Bronchial epithelial cell (primary cell): Measurements from ENCODE around the gene C5. TPM values are rescaled to one million over a fixed set of nuclear protein-coding genes. Genes with fewer than 3 reads are reported as not detected.

Source experiments
- DNase-seq: peaks from one replicate; pipeline ENCODE4 v3.0.0-alpha.2; 2010; ENCODE audit warnings: low read depth
- FAIRE-seq: peaks from 2 replicates; lab custom pipeline; 2011; peaks lifted over from hg19 to GRCh38; lab: Jason Lieb, UNC
- H3K27me3 ChIP-seq: 2 replicates; pipeline ENCODE4 v1.5.1; 2011; ENCODE audit warnings: low read length; ENCODE audit not compliant: control insufficient read depth, insufficient read depth
- H3K36me3 ChIP-seq: 2 replicates; pipeline ENCODE4 v1.5.1; 2011; ENCODE audit warnings: low read length; ENCODE audit not compliant: control insufficient read depth, insufficient read depth
- H3K4me3 ChIP-seq: 2 replicates; pipeline ENCODE4 v1.5.1; 2011; ENCODE audit warnings: mild to moderate bottlenecking, low read depth, low read length, control low read depth
- CTCF ChIP-seq: IDR thresholded peaks from 2 replicates; pipeline ENCODE4 v1.5.1; 2011; ENCODE audit warnings: mild to moderate bottlenecking, moderate library complexity, low read length, control low read depth, inconsistent platforms; ENCODE audit not compliant: insufficient read depth, severe bottlenecking
- total RNA-seq: library from RNA; depleted of rRNA; stranded (reverse); fragments of >200 nt; gene quantifications from 2 replicates; pipeline ENCODE4 v1.2.1, GENCODE V29; 2014

C5 gene
- total RNA-seq, 1 donor from 2014 or later = 1.3 TPM

- no peak for DNase-seq
- no peak for FAIRE-seq
- no peak overlapping the region for H3K4me3 ChIP-seq
- H3K27me3 ChIP-seq = no peaks in the 10 kb centered on the region
- no peak for TF ChIP-seq CTCF
- no peaks in the 10 kb centered on the region for H3K36me3 ChIP-seq
Measured at GRCh38 chr9:120913647-120914264, 136.3 kb downstream of the C5 start.

- no peak for FAIRE-seq
Measured at GRCh38 chr9:120912958-120913646, 137.0 kb downstream of the C5 start.

GRCh38 chr9:120911295-120911837 lies 138.7 kb downstream of the C5 start:
- Histone ChIP-seq H3K4me3 (no peak overlapping the region), H3K27me3 (no peaks in the 10 kb centered on the region), H3K36me3 (no peaks in the 10 kb centered on the region)
- FAIRE-seq (no peak), DNase-seq (no peak)
- TF ChIP-seq CTCF = no peak

More at GRCh38 chr9:120912958-120913646, 137.0 kb downstream of the C5 start:
- H3K36me3 ChIP-seq = no peaks in the 10 kb centered on the region
- no peak for DNase-seq
- TF ChIP-seq CTCF = no peak
- no peak overlapping the region for H3K4me3 ChIP-seq
- H3K27me3 ChIP-seq = no peaks in the 10 kb centered on the region

GRCh38 chr9:120910643-120911042 lies 139.4 kb downstream of the C5 start:
- no peaks in the 10 kb centered on the region for H3K27me3 ChIP-seq
- DNase-seq (peak; percentile 75), FAIRE-seq (no peak)
- H3K36me3 ChIP-seq = no peaks in the 10 kb centered on the region
- no peak overlapping the region for H3K4me3 ChIP-seq
- no peak for TF ChIP-seq CTCF

- no peaks in the 10 kb centered on the region for H3K36me3 ChIP-seq
- DNase-seq = peak; percentile 65
- TF ChIP-seq CTCF = no peak
- H3K4me3 ChIP-seq = no peak overlapping the region
- no peaks in the 10 kb centered on the region for H3K27me3 ChIP-seq
- no peak for FAIRE-seq
Measured at GRCh38 chr9:120909904-120910303, 140.2 kb downstream of the C5 start.
